BLaER1 treated with 17β-estradiol and CSF1 and Interleukin-3, amounts not matched to agents 10 nM and 100 nM (cell line): ENCODE measurements around the gene SRMS.

Experiments
- H3K27ac ChIP-seq, 11 experiments: shearing (Covaris generic); formaldehyde crosslinking; 2 replicates each; pipeline ENCODE4 v1.8.1; 2022
- H3K27me3 ChIP-seq, 11 experiments: shearing (Covaris generic); formaldehyde crosslinking; 2 replicates each; pipeline ENCODE4 v1.8.1; 2022
- H3K36me3 ChIP-seq, 11 experiments: shearing (Covaris generic); formaldehyde crosslinking; 2 replicates each; pipeline ENCODE4 v1.8.1; 2022
- H3K4me1 ChIP-seq, 10 experiments: shearing (Covaris generic); formaldehyde crosslinking; 2 replicates each; pipeline ENCODE4 v1.8.1; 2022
- H3K4me2 ChIP-seq, 11 experiments: shearing (Covaris generic); formaldehyde crosslinking; 2 replicates each; pipeline ENCODE4 v1.8.1; 2022
- H3K4me3 ChIP-seq, 10 experiments: shearing (Covaris generic); formaldehyde crosslinking; 2 replicates each; pipeline ENCODE4 v1.8.1; 2022
- H3K9ac ChIP-seq, 11 experiments: shearing (Covaris generic); formaldehyde crosslinking; 2 replicates each; pipeline ENCODE4 v1.8.1; 2022
- H3K9me3 ChIP-seq, 11 experiments: shearing (Covaris generic); formaldehyde crosslinking; replicated peaks in 1 of 11; 2 replicates each; pipeline ENCODE4 v1.8.1; 2022
- H4K20me1 ChIP-seq, 11 experiments: shearing (Covaris generic); formaldehyde crosslinking; 2 replicates each; pipeline ENCODE4 v1.8.1; 2022
- Cebpa-rat ChIP-seq, 11 experiments: shearing (Covaris generic); IDR thresholded peaks; 2 replicates each; pipeline ENCODE4 v1.8.1; 2022

Gene SRMS

GRCh38 chr20:63500902-63501817 is 46.4 kb downstream of the SRMS start:
- Histone ChIP-seq H3K36me3 (no peaks in the 10 kb centered on the region), H3K27ac (no peak overlapping the region), H3K27me3 (peaks cover 15 to 44% (median 23%) of the 10 kb centered on the region in 11 experiments), H3K4me3 (no peak overlapping the region), H3K9me3 (peaks cover 18 to 25% (median 22%) of the 10 kb centered on the region in 11 experiments), H3K4me1 (peaks cover 5 to 70% (median 59%) of the 10 kb centered on the region in 10 experiments; a peak in 18 of 20 replicates), H3K9ac (no peak overlapping the region), H4K20me1 (peaks cover 0 to 36% (median 16%) of the 10 kb centered on the region in 11 experiments; a peak in 16 of 22 replicates), H3K4me2 (peak overlapping the region in 8 of 11 experiments; percentile 33 to 94 (median 82); a peak in 13 of 22 replicates)
- TF ChIP-seq Cebpa-rat (IDR thresholded peaks at IDR 0.05) = no peak

GRCh38 chr20:63500151-63500901 is 47.2 kb downstream of the SRMS start:
- peaks cover 0 to 44% (median 25%) of the 10 kb centered on the region in 11 experiments; a peak in 16 of 22 replicates for H4K20me1 ChIP-seq

GRCh38 chr20:63499338-63499969 is 48.1 kb downstream of the SRMS start:
- Histone ChIP-seq H3K4me3 (peak overlapping the region; percentile 48 to 73 (median 59); a peak in 19 of 20 replicates), H3K4me2 (peak overlapping the region; percentile 77 to 97 (median 93)), H3K9ac (peak overlapping the region in 6 of 11 experiments; percentile 36 to 72 (median 64); a peak in 10 of 22 replicates), H4K20me1 (peaks cover 0 to 53% (median 27%) of the 10 kb centered on the region in 11 experiments; a peak in 16 of 22 replicates), H3K9me3 (peaks cover 3 to 8% (median 6%) of the 10 kb centered on the region in 11 experiments), H3K36me3 (peaks cover 0 to 13% (median 0%) of the 10 kb centered on the region in 11 experiments; a peak in 8 of 22 replicates), H3K4me1 (peaks cover 5 to 74% (median 60%) of the 10 kb centered on the region in 10 experiments; a peak in 18 of 20 replicates), H3K27ac (peak overlapping the region in 1 of 11 experiments; percentile 50; a peak in 1 of 22 replicates), H3K27me3 (peaks cover 15 to 44% (median 23%) of the 10 kb centered on the region in 11 experiments)
- TF ChIP-seq Cebpa-rat (IDR thresholded peaks at IDR 0.05) = no peak

More at GRCh38 chr20:63500151-63500901, 47.2 kb downstream of the SRMS start:
- Histone ChIP-seq H3K9ac (no peak overlapping the region), H3K4me1 (peaks cover 5 to 74% (median 60%) of the 10 kb centered on the region in 10 experiments; a peak in 18 of 20 replicates), H3K4me2 (peak overlapping the region in 8 of 11 experiments; percentile 77 to 97 (median 93); a peak in 14 of 22 replicates), H3K27ac (no peak overlapping the region), H3K9me3 (peaks cover 12 to 17% (median 14%) of the 10 kb centered on the region in 11 experiments), H3K4me3 (no peak overlapping the region), H3K36me3 (peaks cover 0 to 5% (median 0%) of the 10 kb centered on the region in 11 experiments; a peak in 4 of 22 replicates), H3K27me3 (peaks cover 15 to 44% (median 23%) of the 10 kb centered on the region in 11 experiments)
- TF ChIP-seq Cebpa-rat (IDR thresholded peaks at IDR 0.05) = no peak

- peak within 1 kb of the TSS; percentile 30 to 72 (median 62); a peak in 16 of 22 replicates for H3K9ac ChIP-seq
- peak within 1 kb of the TSS; percentile 77 to 97 (median 93) for H3K4me2 ChIP-seq
- peaks cover 5 to 74% (median 60%) of the 10 kb centered on the region in 10 experiments; a peak in 18 of 20 replicates for H3K4me1 ChIP-seq
- H3K27me3 ChIP-seq = peaks cover 15 to 44% (median 23%) of the 10 kb centered on the region in 11 experiments
- peak within 1 kb of the TSS in 2 of 11 experiments; percentile 39 to 50; a peak in 1 of 22 replicates for H3K27ac ChIP-seq
- peaks cover 0 to 3% (median under 1%) of the 10 kb centered on the region in 11 experiments; a peak in 10 of 22 replicates for H3K9me3 ChIP-seq
- peaks cover 0 to 19% (median 0%) of the 10 kb centered on the region in 11 experiments; a peak in 8 of 22 replicates for H3K36me3 ChIP-seq
- peak within 1 kb of the TSS; percentile 48 to 73 (median 59) for H3K4me3 ChIP-seq
- peaks cover 0 to 58% (median 27%) of the 10 kb centered on the region in 11 experiments; a peak in 16 of 22 replicates for H4K20me1 ChIP-seq
- no peak for TF ChIP-seq Cebpa-rat (IDR thresholded peaks at IDR 0.05)
Measured at GRCh38 chr20:63498960-63499337, 48.6 kb downstream of the SRMS start, which contains the start of gene EEF1A2. EEF1A2 (minus strand) TSS chr20:63499083; CDS start chr20:63497763, 1,320 bp downstream.

GRCh38 chr20:63497946-63498935 is 49.3 kb downstream of the SRMS start:
- Histone ChIP-seq H3K4me2 (peak overlapping the region; percentile 77 to 97 (median 89)), H4K20me1 (peaks cover 0 to 61% (median 27%) of the 10 kb centered on the region in 11 experiments; a peak in 16 of 22 replicates), H3K9ac (peak overlapping the region; percentile 30 to 72 (median 62); a peak in 16 of 22 replicates), H3K4me3 (peak overlapping the region; percentile 48 to 73 (median 59)), H3K27ac (0 out of 22 replicates have a peak overlapping the region, but pooled peaks of 1 of the 11 experiments have one; percentile 39), H3K27me3 (peaks cover 15 to 44% (median 23%) of the 10 kb centered on the region in 11 experiments), H3K4me1 (peaks cover 5 to 67% (median 56%) of the 10 kb centered on the region in 10 experiments; a peak in 18 of 20 replicates), H3K9me3 (no peaks in the 10 kb centered on the region), H3K36me3 (peaks cover 0 to 23% (median 0%) of the 10 kb centered on the region in 11 experiments; a peak in 9 of 22 replicates)
- TF ChIP-seq Cebpa-rat (IDR thresholded peaks at IDR 0.05) = no peak

GRCh38 chr20:63497138-63497945 is 50.2 kb downstream of the SRMS start:
- peaks cover 0 to 61% (median 27%) of the 10 kb centered on the region in 11 experiments; a peak in 16 of 22 replicates for H4K20me1 ChIP-seq
- H3K9ac ChIP-seq = peak overlapping the region in 3 of 11 experiments; percentile 58 to 72 (median 71); a peak in 2 of 22 replicates
- H3K4me3 ChIP-seq = peak overlapping the region in 4 of 10 experiments; percentile 18 to 65 (median 57); a peak in 6 of 20 replicates
- H3K4me2 ChIP-seq = peak overlapping the region; percentile 66 to 97 (median 89); a peak in 21 of 22 replicates
- H3K27ac ChIP-seq = no peak overlapping the region
- peaks cover 15 to 42% (median 23%) of the 10 kb centered on the region in 11 experiments for H3K27me3 ChIP-seq
- TF ChIP-seq Cebpa-rat (IDR thresholded peaks at IDR 0.05) = no peak
- peaks cover 0 to 32% (median 8%) of the 10 kb centered on the region in 11 experiments; a peak in 11 of 22 replicates for H3K36me3 ChIP-seq
- peaks cover 5 to 58% (median 47%) of the 10 kb centered on the region in 10 experiments; a peak in 18 of 20 replicates for H3K4me1 ChIP-seq
- H3K9me3 ChIP-seq = peaks cover 0 to 1% (median 0%) of the 10 kb centered on the region in 11 experiments; a peak in 1 of 22 replicates
